GM12878 (cell line): ENCODE data around the gene ZNF776.
A peak's percentile ranks its signal among the peaks of the same experiment; 100 is the strongest.

Source experiments
- CHD2 ChIP-seq: IDR thresholded peaks from 2 replicates; pipeline ENCODE4 v1.6.1; 2011; ENCODE audit warnings: low read depth, low read length, improper control_type of control experiment, borderline replicate concordance
- EZH2 ChIP-seq: IDR thresholded peaks from 2 replicates; pipeline ENCODE4 v1.6.1; 2012; ENCODE audit warnings: low read depth, mild to moderate bottlenecking, control low read depth, inconsistent platforms, low read length, borderline replicate concordance; ENCODE audit not compliant: control insufficient read depth
- FOS ChIP-seq: IDR thresholded peaks from 3 replicates; pipeline ENCODE4 v1.6.1; 2011; ENCODE audit warnings: borderline replicate concordance; ENCODE audit not compliant: insufficient read length; ENCODE audit errors: extremely low read depth
- GABPA ChIP-seq: IDR thresholded peaks from 2 replicates; pipeline ENCODE4 v1.6.1; 2014; ENCODE audit warnings: antibody characterized with exemption, low read depth, mild to moderate bottlenecking, inconsistent platforms
- PML ChIP-seq: IDR thresholded peaks from 2 replicates; pipeline ENCODE4 v1.6.1; 2012; ENCODE audit warnings: low read length, inconsistent platforms
- POLR2AphosphoS5 ChIP-seq: IDR thresholded peaks from 2 replicates; pipeline ENCODE4 v1.6.1; 2011; ENCODE audit warnings: mild to moderate bottlenecking, low read length, inconsistent platforms
- SMARCA5 ChIP-seq: fragments of 450-650 bp; IDR thresholded peaks from 2 replicates; pipeline ENCODE4 v1.6.1; 2017; ENCODE audit warnings: mild to moderate bottlenecking
- SP1 ChIP-seq: IDR thresholded peaks from one replicate; pipeline ENCODE4 v1.6.1; 2011; ENCODE audit warnings: low read depth, low read length
- TBL1XR1 ChIP-seq: IDR thresholded peaks from 2 replicates; pipeline ENCODE4 v1.6.1; 2012; ENCODE audit warnings: low read depth, low read length, improper control_type of control experiment
- ZNF24 ChIP-seq: fragments of 450-650 bp; IDR thresholded peaks from 2 replicates; pipeline ENCODE4 v1.6.1; 2017; ENCODE audit warnings: antibody characterized with exemption, mild to moderate bottlenecking
- TF ChIP-seq, protein P1 (sequence below): IDR thresholded peaks from 2 replicates; pipeline ENCODE4 v1.6.1; 2012; ENCODE audit warnings: low read depth, low read length, improper control_type of control experiment
- TF ChIP-seq, protein P2 (sequence below): IDR thresholded peaks from 2 replicates; pipeline ENCODE4 v1.6.1; 2011; ENCODE audit warnings: low read depth, low read length, improper control_type of control experiment, borderline replicate concordance
- TF ChIP-seq, protein P3 (sequence below): fragments of 450-650 bp; conservative IDR thresholded peaks from 2 replicates; pipeline ENCODE4 v1.6.1; 2017; ENCODE audit warnings: mild to moderate bottlenecking, moderate library complexity
- TF ChIP-seq, protein P4 (sequence below), 3 experiments: IDR thresholded peaks in 2 of 3; conservative IDR thresholded peaks in 1 of 3; 2 replicates each; pipeline ENCODE4 v1.5.1; 2011; ENCODE audit warnings: low read depth in 3 of 3, low read length in 3 of 3, mild to moderate bottlenecking in 3 of 3, control low read depth in 2 of 3, moderate library complexity in 2 of 3, inconsistent platforms in 1 of 3, mixed read lengths in 1 of 3; ENCODE audit not compliant: control insufficient read depth in 2 of 3, insufficient read depth in 1 of 3; ENCODE audit errors: extremely low read depth in 1 of 3

DNA sequence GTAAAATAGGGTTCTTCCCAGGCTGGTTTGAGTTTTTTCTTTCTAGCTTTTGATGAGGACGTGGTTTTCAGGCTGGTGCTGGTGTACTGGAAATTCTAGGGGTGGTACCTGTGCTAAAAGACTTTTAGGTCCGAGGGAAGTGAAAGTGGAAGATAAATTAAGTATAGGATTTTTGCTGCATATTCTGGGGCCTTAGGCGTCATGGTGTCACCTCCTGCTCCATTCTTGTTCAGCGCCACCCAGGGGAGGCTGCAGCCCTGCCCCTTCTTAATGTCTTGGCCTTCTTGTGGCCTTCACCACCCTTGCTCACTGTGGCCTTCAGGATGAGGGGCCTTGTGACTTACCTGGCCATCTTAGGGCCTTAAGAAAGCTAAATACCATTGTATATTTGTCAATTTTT, 55.7 kb downstream of the ZNF776 start:
- TF ChIP-seq CHD2 (no peak), EZH2 (no peak), POLR2AphosphoS5 (no peak), SP1 (no peak), SMARCA5 (no peak; the same call in 1 of the 2 replicates), TBL1XR1 (no peak), FOS (no peak), GABPA (no peak), ZNF24 (no peak), PML (no peak)
- TF ChIP-seq, protein P1, sequence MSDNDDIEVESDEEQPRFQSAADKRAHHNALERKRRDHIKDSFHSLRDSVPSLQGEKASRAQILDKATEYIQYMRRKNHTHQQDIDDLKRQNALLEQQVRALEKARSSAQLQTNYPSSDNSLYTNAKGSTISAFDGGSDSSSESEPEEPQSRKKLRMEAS: no peak
- TF ChIP-seq, protein P2, sequence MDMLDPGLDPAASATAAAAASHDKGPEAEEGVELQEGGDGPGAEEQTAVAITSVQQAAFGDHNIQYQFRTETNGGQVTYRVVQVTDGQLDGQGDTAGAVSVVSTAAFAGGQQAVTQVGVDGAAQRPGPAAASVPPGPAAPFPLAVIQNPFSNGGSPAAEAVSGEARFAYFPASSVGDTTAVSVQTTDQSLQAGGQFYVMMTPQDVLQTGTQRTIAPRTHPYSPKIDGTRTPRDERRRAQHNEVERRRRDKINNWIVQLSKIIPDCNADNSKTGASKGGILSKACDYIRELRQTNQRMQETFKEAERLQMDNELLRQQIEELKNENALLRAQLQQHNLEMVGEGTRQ: no peak
- TF ChIP-seq, protein P3, sequence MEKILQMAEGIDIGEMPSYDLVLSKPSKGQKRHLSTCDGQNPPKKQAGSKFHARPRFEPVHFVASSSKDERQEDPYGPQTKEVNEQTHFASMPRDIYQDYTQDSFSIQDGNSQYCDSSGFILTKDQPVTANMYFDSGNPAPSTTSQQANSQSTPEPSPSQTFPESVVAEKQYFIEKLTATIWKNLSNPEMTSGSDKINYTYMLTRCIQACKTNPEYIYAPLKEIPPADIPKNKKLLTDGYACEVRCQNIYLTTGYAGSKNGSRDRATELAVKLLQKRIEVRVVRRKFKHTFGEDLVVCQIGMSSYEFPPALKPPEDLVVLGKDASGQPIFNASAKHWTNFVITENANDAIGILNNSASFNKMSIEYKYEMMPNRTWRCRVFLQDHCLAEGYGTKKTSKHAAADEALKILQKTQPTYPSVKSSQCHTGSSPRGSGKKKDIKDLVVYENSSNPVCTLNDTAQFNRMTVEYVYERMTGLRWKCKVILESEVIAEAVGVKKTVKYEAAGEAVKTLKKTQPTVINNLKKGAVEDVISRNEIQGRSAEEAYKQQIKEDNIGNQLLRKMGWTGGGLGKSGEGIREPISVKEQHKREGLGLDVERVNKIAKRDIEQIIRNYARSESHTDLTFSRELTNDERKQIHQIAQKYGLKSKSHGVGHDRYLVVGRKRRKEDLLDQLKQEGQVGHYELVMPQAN: no peak
- TF ChIP-seq, protein P4, sequence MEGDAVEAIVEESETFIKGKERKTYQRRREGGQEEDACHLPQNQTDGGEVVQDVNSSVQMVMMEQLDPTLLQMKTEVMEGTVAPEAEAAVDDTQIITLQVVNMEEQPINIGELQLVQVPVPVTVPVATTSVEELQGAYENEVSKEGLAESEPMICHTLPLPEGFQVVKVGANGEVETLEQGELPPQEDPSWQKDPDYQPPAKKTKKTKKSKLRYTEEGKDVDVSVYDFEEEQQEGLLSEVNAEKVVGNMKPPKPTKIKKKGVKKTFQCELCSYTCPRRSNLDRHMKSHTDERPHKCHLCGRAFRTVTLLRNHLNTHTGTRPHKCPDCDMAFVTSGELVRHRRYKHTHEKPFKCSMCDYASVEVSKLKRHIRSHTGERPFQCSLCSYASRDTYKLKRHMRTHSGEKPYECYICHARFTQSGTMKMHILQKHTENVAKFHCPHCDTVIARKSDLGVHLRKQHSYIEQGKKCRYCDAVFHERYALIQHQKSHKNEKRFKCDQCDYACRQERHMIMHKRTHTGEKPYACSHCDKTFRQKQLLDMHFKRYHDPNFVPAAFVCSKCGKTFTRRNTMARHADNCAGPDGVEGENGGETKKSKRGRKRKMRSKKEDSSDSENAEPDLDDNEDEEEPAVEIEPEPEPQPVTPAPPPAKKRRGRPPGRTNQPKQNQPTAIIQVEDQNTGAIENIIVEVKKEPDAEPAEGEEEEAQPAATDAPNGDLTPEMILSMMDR (IDR thresholded peaks at IDR 0.05 in 2 of 3, conservative IDR thresholded peaks at IDR 0.05 in 1 of 3; ENCODE audit: control insufficient read depth in 2 of 3, extremely low read depth in 1 of 3, insufficient read depth in 1 of 3, low read depth in 3 of 3, low read length in 3 of 3): peak; percentile 31 to 38 (median 34); a peak in 5 of 6 replicates
